ENCODE results near the gene RAB11B. TPM values are rescaled to one million over a fixed set of nuclear protein-coding genes. Genes with fewer than 3 reads are reported as not detected.

The RAB11B gene
- total and polyA plus RNA-seq, 3 donors from 2014 or later, result 84.4 to 126 (median 95.2) TPM

DNA sequence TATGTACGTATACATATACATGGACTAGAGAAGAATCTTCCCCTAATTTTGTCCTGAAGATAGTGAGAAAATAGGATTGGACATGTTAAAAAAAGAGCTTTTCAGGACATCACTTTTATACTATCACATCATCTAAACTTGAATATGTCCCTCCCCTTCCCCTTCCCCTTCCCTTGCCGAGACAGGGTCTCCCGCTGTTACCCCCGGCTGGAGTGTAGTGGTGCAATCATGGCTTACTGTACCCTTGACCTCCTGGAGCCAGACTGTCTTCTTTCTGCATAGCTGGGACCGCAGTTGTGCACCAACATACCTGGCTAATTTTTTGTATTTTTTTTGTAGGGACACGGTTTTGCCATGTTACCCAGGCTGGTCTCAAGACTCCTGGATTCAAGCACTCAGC is 61.2 kb downstream of the RAB11B start:
- no peak for DNase-seq
- TF ChIP-seq POLR2A (IDR thresholded peaks at IDR 0.05), result no peak
- TF ChIP-seq, protein P1, sequence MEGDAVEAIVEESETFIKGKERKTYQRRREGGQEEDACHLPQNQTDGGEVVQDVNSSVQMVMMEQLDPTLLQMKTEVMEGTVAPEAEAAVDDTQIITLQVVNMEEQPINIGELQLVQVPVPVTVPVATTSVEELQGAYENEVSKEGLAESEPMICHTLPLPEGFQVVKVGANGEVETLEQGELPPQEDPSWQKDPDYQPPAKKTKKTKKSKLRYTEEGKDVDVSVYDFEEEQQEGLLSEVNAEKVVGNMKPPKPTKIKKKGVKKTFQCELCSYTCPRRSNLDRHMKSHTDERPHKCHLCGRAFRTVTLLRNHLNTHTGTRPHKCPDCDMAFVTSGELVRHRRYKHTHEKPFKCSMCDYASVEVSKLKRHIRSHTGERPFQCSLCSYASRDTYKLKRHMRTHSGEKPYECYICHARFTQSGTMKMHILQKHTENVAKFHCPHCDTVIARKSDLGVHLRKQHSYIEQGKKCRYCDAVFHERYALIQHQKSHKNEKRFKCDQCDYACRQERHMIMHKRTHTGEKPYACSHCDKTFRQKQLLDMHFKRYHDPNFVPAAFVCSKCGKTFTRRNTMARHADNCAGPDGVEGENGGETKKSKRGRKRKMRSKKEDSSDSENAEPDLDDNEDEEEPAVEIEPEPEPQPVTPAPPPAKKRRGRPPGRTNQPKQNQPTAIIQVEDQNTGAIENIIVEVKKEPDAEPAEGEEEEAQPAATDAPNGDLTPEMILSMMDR (IDR thresholded peaks at IDR 0.05), result no peak
- H3K36me3 ChIP-seq (ENCODE audit: low read depth, missing control alignments), result no peaks in the 10 kb centered on the region
- 68 to 71% methylated on average over 6 of the region's 6 CpGs for WGBS, 2 donors
- peaks cover 44% of the 10 kb centered on the region for H3K4me1 ChIP-seq
- H3K4me3 ChIP-seq, result no peak overlapping the region
- no peak overlapping the region for H3K27ac ChIP-seq
- H3K27me3 ChIP-seq, result no peaks in the 10 kb centered on the region
- intact Hi-C loops (cut with DNase I; ENCODE audit: low total_unique reads), result no loop called here
- no peaks in the 10 kb centered on the region for H3K9me3 ChIP-seq

DNA sequence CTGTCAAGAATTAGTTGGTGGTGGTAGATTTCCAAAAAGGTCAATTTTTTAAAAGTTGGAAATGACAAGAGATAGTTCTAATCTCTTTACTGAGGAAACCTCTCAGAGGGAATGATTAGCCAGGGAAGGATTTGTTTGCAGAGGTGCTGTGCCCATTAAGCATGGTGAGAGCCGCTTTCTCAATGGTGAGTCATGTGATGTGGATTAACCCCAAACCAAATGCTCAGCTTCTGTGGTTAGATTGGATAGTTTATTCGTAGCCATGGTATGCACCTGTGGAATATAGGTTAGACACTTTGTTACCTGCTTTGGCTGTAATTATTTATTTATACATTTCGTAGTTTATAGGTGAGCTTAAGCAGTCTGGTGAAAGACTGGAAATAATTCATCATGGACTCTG is 61.7 kb downstream of the RAB11B start:
- WGBS, 2 donors, result 84 to 86% methylated on average over 3 of the region's 3 CpGs
- Histone ChIP-seq H3K36me3 (ENCODE audit: low read depth, missing control alignments) (no peaks in the 10 kb centered on the region), H3K9me3 (no peaks in the 10 kb centered on the region), H3K4me3 (no peak overlapping the region), H3K4me1 (peaks cover 44% of the 10 kb centered on the region), H3K27me3 (no peaks in the 10 kb centered on the region), H3K27ac (no peak overlapping the region)
- intact Hi-C loops (cut with DNase I; ENCODE audit: low total_unique reads), result no loop called here
- no peak for DNase-seq
- TF ChIP-seq, protein P1 (IDR thresholded peaks at IDR 0.05), result no peak
- no peak for TF ChIP-seq POLR2A (IDR thresholded peaks at IDR 0.05)

DNA sequence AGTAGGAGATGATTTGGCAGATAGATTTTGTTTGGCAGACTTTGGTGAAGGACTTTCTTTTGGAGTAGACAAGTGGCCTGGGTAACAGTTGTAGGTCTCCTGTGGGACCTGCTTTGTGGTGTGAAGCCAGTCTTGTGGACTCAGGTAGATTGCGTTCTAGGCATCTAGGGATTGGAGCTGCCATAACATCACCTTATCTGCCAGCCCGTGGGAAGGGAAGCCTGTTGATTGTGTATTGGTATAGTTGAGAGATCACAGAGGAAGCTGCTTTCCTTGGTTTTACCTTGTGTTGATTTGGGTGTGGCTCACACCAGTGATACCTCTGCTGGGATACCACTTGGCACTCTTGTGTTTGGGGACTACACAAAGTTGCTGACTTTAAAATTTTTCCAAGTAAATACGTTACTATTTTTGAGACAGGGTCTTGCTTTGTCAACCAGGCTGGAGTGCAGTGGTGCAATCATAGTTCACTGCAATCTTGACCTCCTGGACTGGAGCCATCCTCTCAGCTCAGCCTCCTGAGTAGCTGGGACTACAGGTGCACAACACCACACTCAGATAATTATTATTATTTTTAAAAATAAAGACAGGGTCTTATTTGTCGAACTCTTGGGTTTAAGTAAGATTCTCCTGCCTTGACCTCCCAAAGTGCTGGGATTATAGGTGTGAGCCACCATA is 62.4 kb downstream of the RAB11B start:
- intact Hi-C loops (cut with DNase I; ENCODE audit: low total_unique reads), result no loop called here
- DNase-seq, result no peak
- H3K27ac ChIP-seq, result no peak overlapping the region
- no peak for TF ChIP-seq POLR2A (IDR thresholded peaks at IDR 0.05)
- TF ChIP-seq, protein P1 (IDR thresholded peaks at IDR 0.05), result no peak
- no peaks in the 10 kb centered on the region for H3K36me3 ChIP-seq (ENCODE audit: low read depth, missing control alignments)
- no peak overlapping the region for H3K4me3 ChIP-seq
- no peaks in the 10 kb centered on the region for H3K27me3 ChIP-seq
- WGBS, 2 donors, result 67 to 74% methylated on average over 4 of the region's 4 CpGs
- H3K9me3 ChIP-seq, result no peaks in the 10 kb centered on the region
- H3K4me1 ChIP-seq, result peaks cover 37% of the 10 kb centered on the region

DNA sequence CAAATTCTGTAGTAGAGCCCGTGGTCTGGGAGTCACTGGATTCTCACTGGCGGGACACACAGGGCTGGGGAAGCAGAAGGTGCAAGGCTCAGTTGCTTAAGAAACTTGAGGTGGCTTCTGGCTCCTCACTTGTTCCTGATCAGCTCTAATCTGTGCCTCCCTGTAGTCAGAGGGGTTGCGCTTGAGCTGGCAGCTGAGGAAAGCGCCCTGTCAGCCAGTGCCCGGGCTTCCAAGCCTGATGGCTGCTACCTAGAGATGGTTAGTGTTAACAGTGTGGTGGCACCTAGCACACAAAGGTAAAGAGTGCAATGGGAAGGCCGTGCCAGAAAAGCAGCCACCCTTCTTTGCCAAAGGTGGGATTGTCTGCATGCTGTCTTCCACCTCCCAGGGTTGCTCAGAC is 63.5 kb downstream of the RAB11B start:
- Histone ChIP-seq H3K4me1 (peaks cover 34% of the 10 kb centered on the region), H3K4me3 (no peak overlapping the region), H3K36me3 (ENCODE audit: low read depth, missing control alignments) (no peaks in the 10 kb centered on the region), H3K27me3 (no peaks in the 10 kb centered on the region), H3K27ac (no peak overlapping the region), H3K9me3 (no peaks in the 10 kb centered on the region)
- no peak for DNase-seq
- intact Hi-C loops (cut with DNase I; ENCODE audit: low total_unique reads), result no loop called here
- TF ChIP-seq, protein P1 (IDR thresholded peaks at IDR 0.05), result no peak
- no peak for TF ChIP-seq POLR2A (IDR thresholded peaks at IDR 0.05)
- WGBS, 2 donors, result 86 to 88% methylated on average over 6 of the region's 6 CpGs

Small RNA genes lying within 50 kb of the gene (microRNA-seq; reads per million reads assigned to microRNA genes)
- 2.8 to 4.1 reads per million in 2 donors for gene MIR4999 (ENCODE audit: borderline number of aligned reads in 2 of 2, borderline replicate concordance in 1 of 2)

Small RNA genes lying within 50 kb of the gene (small RNA-seq; reads per million reads assigned to genes)
- gene MIR4999, result 0 reads per million in 2 donors

Other genes with a start within 250 kb of the RAB11B start
- 10 to 100 TPM in 1 of 2 donors, 1 to 10 TPM in 1; 2.3 to 17.8 TPM for gene FBN3, start 240.8 kb upstream of the RAB11B start, total RNA-seq
- gene FBN3, start 240.8 kb upstream of the RAB11B start, polyA plus RNA-seq (ENCODE audit: insufficient read depth, low read depth, low replicate concordance), result 0.62 TPM
- 100 to 1,000 TPM in 1 of 2 donors, 10 to 100 TPM in 1; 68.6 to 105 TPM for gene CERS4, start 181.0 kb upstream of the RAB11B start, total RNA-seq
- 35.2 TPM for gene CERS4, start 181.0 kb upstream of the RAB11B start, polyA plus RNA-seq (ENCODE audit: insufficient read depth, low read depth, low replicate concordance)
- gene CD320, start 82.0 kb upstream of the RAB11B start, total RNA-seq, result 10 to 100 TPM; 61.2 to 65.8 TPM
- gene CD320, start 82.0 kb upstream of the RAB11B start, polyA plus RNA-seq (ENCODE audit: insufficient read depth, low read depth, low replicate concordance), result 88.3 TPM
- gene NDUFA7, start 69.0 kb upstream of the RAB11B start, total RNA-seq, result 10 to 100 TPM; 38.2 to 50.5 TPM
- gene NDUFA7, start 69.0 kb upstream of the RAB11B start, polyA plus RNA-seq (ENCODE audit: insufficient read depth, low read depth, low replicate concordance), result 91.2 TPM
- gene RPS28, start 68.9 kb upstream of the RAB11B start, total RNA-seq, result 100 to 1,000 TPM; 221 to 398 TPM
- gene RPS28, start 68.9 kb upstream of the RAB11B start, polyA plus RNA-seq (ENCODE audit: insufficient read depth, low read depth, low replicate concordance), result 505 TPM
- 10 to 100 TPM in 1 of 2 donors, 1 to 10 TPM in 1; 7.1 to 13.2 TPM for gene KANK3, start 47.1 kb upstream of the RAB11B start, total RNA-seq
- 4.1 TPM for gene KANK3, start 47.1 kb upstream of the RAB11B start, polyA plus RNA-seq (ENCODE audit: insufficient read depth, low read depth, low replicate concordance)
- gene ANGPTL4, start 26.2 kb upstream of the RAB11B start, total RNA-seq, result 10 to 100 TPM; 10.2 to 18.5 TPM
- 10.0 TPM for gene ANGPTL4, start 26.2 kb upstream of the RAB11B start, polyA plus RNA-seq (ENCODE audit: insufficient read depth, low read depth, low replicate concordance)
- 10 to 100 TPM; 62.6 to 84.5 TPM for gene MARCHF2, start 22.9 kb downstream of the RAB11B start, total RNA-seq
- 35.3 TPM for gene MARCHF2, start 22.9 kb downstream of the RAB11B start, polyA plus RNA-seq (ENCODE audit: insufficient read depth, low read depth, low replicate concordance)
- gene HNRNPM, start 54.6 kb downstream of the RAB11B start, total RNA-seq, result 100 to 1,000 TPM; 164 to 177 TPM
- 198 TPM for gene HNRNPM, start 54.6 kb downstream of the RAB11B start, polyA plus RNA-seq (ENCODE audit: insufficient read depth, low read depth, low replicate concordance)
- 1 to 10 TPM; 1.7 to 2.1 TPM for gene PRAM1, start 112.3 kb downstream of the RAB11B start, total RNA-seq
- 2.8 TPM for gene PRAM1, start 112.3 kb downstream of the RAB11B start, polyA plus RNA-seq (ENCODE audit: insufficient read depth, low read depth, low replicate concordance)
- gene ZNF414, start 123.8 kb downstream of the RAB11B start, total RNA-seq, result 10 to 100 TPM; 35.8 to 46.8 TPM
- 33.9 TPM for gene ZNF414, start 123.8 kb downstream of the RAB11B start, polyA plus RNA-seq (ENCODE audit: insufficient read depth, low read depth, low replicate concordance)
- gene MYO1F, start 187.1 kb downstream of the RAB11B start, total RNA-seq, result 1 to 10 TPM; 4.7 to 6.7 TPM
- 5.9 TPM for gene MYO1F, start 187.1 kb downstream of the RAB11B start, polyA plus RNA-seq (ENCODE audit: insufficient read depth, low read depth, low replicate concordance)
- 10 to 100 TPM; 27.9 to 31.9 TPM for gene ADAMTS10, start 220.4 kb downstream of the RAB11B start, total RNA-seq
- gene ADAMTS10, start 220.4 kb downstream of the RAB11B start, polyA plus RNA-seq (ENCODE audit: insufficient read depth, low read depth, low replicate concordance), result 7.2 TPM
- 1 to 10 TPM; 1.4 to 4.6 TPM for gene NFILZ, start 240.3 kb downstream of the RAB11B start, total RNA-seq
- gene NFILZ, start 240.3 kb downstream of the RAB11B start, polyA plus RNA-seq (ENCODE audit: insufficient read depth, low read depth, low replicate concordance), result 4.0 TPM